Measurements from ENCODE around the gene GNB1. TPM values are rescaled to one million over a fixed set of nuclear protein-coding genes. Genes with fewer than 3 reads are reported as not detected.
A peak's percentile ranks its signal among the peaks of the same experiment; 100 is the strongest.

GNB1 gene
- total and polyA plus RNA-seq, 2 experiments from 2014 or later: 134 to 175 TPM

GRCh38 chr1:1916851-1917251 lies 26.0 kb upstream of the GNB1 start:
- Histone ChIP-seq H3K79me2 (no peaks in the 10 kb centered on the region), H3K4me2 (no peak overlapping the region), H4K20me1 (ENCODE audit: insufficient read depth, poor library complexity, severe bottlenecking) (no peaks in the 10 kb centered on the region), H3K27ac (no peak overlapping the region), H3K36me3 (replicated peaks; ENCODE audit: insufficient read depth, low read depth) (no peaks in the 10 kb centered on the region), H3K27me3 (no peaks in the 10 kb centered on the region), H2AFZ (no peak overlapping the region), H3K4me1 (ENCODE audit: insufficient read depth) (peaks cover 6% of the 10 kb centered on the region), H3K9me2 (replicated peaks; ENCODE audit: insufficient read depth) (no peaks in the 10 kb centered on the region), H3K4me3 (no peak overlapping the region), H3K9me3 (ENCODE audit: low read depth) (no peaks in the 10 kb centered on the region)
- WGBS (ENCODE audit: low lambda C conversion rate, missing lambda C conversion rate): 90% methylated on average over 9 of the region's 19 CpGs
- peak; percentile 6 for DNase-seq (ENCODE audit: low spot score)
- no peak for TF ChIP-seq EZH2 (IDR thresholded peaks at IDR 0.05; ENCODE audit: borderline replicate concordance)
- TF ChIP-seq EZH2phosphoT487 (IDR thresholded peaks at IDR 0.05; ENCODE audit: low read depth, severe bottlenecking, unreplicated experiment): no peak
- TF ChIP-seq CTCF (IDR thresholded peaks at IDR 0.05; ENCODE audit: poor library complexity): no peak

GRCh38 chr1:1915911-1916840 lies 25.3 kb upstream of the GNB1 start:
- no peak overlapping the region for H2AFZ ChIP-seq
- DNase-seq (ENCODE audit: low spot score): peak; percentile 4
- H3K36me3 ChIP-seq (replicated peaks; ENCODE audit: insufficient read depth, low read depth): no peaks in the 10 kb centered on the region
- no peaks in the 10 kb centered on the region for H4K20me1 ChIP-seq (ENCODE audit: insufficient read depth, poor library complexity, severe bottlenecking)
- no peaks in the 10 kb centered on the region for H3K79me2 ChIP-seq
- no peak overlapping the region for H3K27ac ChIP-seq
- peaks cover 6% of the 10 kb centered on the region for H3K4me1 ChIP-seq (ENCODE audit: insufficient read depth)
- H3K4me2 ChIP-seq: no peak overlapping the region
- WGBS (ENCODE audit: low lambda C conversion rate, missing lambda C conversion rate): 96% methylated on average over 21 of the region's 23 CpGs
- no peaks in the 10 kb centered on the region for H3K9me3 ChIP-seq (ENCODE audit: low read depth)
- TF ChIP-seq CTCF (IDR thresholded peaks at IDR 0.05; ENCODE audit: poor library complexity) (no peak), EZH2 (IDR thresholded peaks at IDR 0.05; ENCODE audit: borderline replicate concordance) (no peak), EZH2phosphoT487 (IDR thresholded peaks at IDR 0.05; ENCODE audit: low read depth, severe bottlenecking, unreplicated experiment) (no peak)
- H3K4me3 ChIP-seq: no peak overlapping the region
- H3K9me2 ChIP-seq (replicated peaks; ENCODE audit: insufficient read depth): no peaks in the 10 kb centered on the region
- no peaks in the 10 kb centered on the region for H3K27me3 ChIP-seq

- H3K4me3 ChIP-seq: no peak within 1 kb of the TSS
- no peak within 1 kb of the TSS for H3K27ac ChIP-seq
- H3K4me2 ChIP-seq: no peak within 1 kb of the TSS
- no peaks in the 10 kb centered on the region for H3K79me2 ChIP-seq
- H3K9me3 ChIP-seq (ENCODE audit: low read depth): no peaks in the 10 kb centered on the region
- no peak for TF ChIP-seq CTCF (IDR thresholded peaks at IDR 0.05; ENCODE audit: poor library complexity)
- no peaks in the 10 kb centered on the region for H3K36me3 ChIP-seq (replicated peaks; ENCODE audit: insufficient read depth, low read depth)
- no peaks in the 10 kb centered on the region for H3K27me3 ChIP-seq
- H4K20me1 ChIP-seq (ENCODE audit: insufficient read depth, poor library complexity, severe bottlenecking): no peaks in the 10 kb centered on the region
- no peaks in the 10 kb centered on the region for H3K9me2 ChIP-seq (replicated peaks; ENCODE audit: insufficient read depth)
- 95% methylated on average over 15 of the region's 15 CpGs for WGBS (ENCODE audit: low lambda C conversion rate, missing lambda C conversion rate)
- peaks cover 6% of the 10 kb centered on the region for H3K4me1 ChIP-seq (ENCODE audit: insufficient read depth)
- H2AFZ ChIP-seq: no peak within 1 kb of the TSS
- peak; percentile 18 for DNase-seq (ENCODE audit: low spot score)
These were observed 24.2 kb upstream of the GNB1 start, which contains the start of gene CALML6 for GRCh38 chr1:1914971-1915692. TSS of gene CALML6 (plus strand) at chr1:1915260. CDS start at chr1:1915281, 21 bp downstream.
